ENCODE data around the gene SCCPDH. TPM values are rescaled to one million over a fixed set of nuclear protein-coding genes. Genes with fewer than 3 reads are reported as not detected.

The SCCPDH gene
- polyA plus RNA-seq, 1 of the 3 experiments (the other 2 are of a cell fraction): 32.2 TPM

GRCh38 chr1:246768403-246769020 is 44.3 kb downstream of the SCCPDH start:
- H4K20me1 ChIP-seq (ENCODE audit: insufficient read depth): no peaks in the 10 kb centered on the region
- 89% methylated on average over 11 of the region's 11 CpGs for WGBS (ENCODE audit: low lambda C conversion rate)
- H3K36me3 ChIP-seq (replicated peaks in 1 of 2; ENCODE audit: control insufficient read depth in 1 of 2, insufficient read depth in 2 of 2, low read length in 1 of 2): peaks cover 43 to 75% of the 10 kb centered on the region in 2 experiments
- H2AFZ ChIP-seq (ENCODE audit: low read depth): no peak overlapping the region
- no peaks in the 10 kb centered on the region for H3K27me3 ChIP-seq (ENCODE audit: insufficient read depth)
- H3K4me2 ChIP-seq: no peak overlapping the region
- CTCF ChIA-PET: interaction anchor here (0.8 to 1.0 kb wide), 2 partner anchors 14 to 15 kb away, joined by 3 to 4 read pairs; no protein-coding TSS in a partner anchor
- H3K79me2 ChIP-seq (ENCODE audit: insufficient read depth): no peaks in the 10 kb centered on the region
- no peak for DNase-seq
- no peaks in the 10 kb centered on the region for H3F3A ChIP-seq (replicated peaks; ENCODE audit: insufficient read depth)
- no peaks in the 10 kb centered on the region for H3K9me3 ChIP-seq
- POLR2A ChIA-PET: no interaction called here
- peaks cover 0 to 7% of the 10 kb centered on the region in 2 experiments; a peak in 1 of 4 replicates for H3K4me1 ChIP-seq (ENCODE audit: control insufficient read depth in 1 of 2, insufficient read depth in 2 of 2, low read depth in 1 of 2, low read length in 1 of 2)
- no peak overlapping the region for H3K27ac ChIP-seq (ENCODE audit: low read depth in 2 of 2, low read length in 1 of 2)
- H3K9me2 ChIP-seq: no peaks in the 10 kb centered on the region
- no peak overlapping the region for H3K9ac ChIP-seq
- H3K4me3 ChIP-seq (ENCODE audit: low read depth in 2 of 2, low read length in 1 of 2): no peak overlapping the region
- TF ChIP-seq ZBTB33 (IDR thresholded peaks at IDR 0.05; ENCODE audit: borderline replicate concordance, low read depth): no peak
- no peak for TF ChIP-seq JUND (IDR thresholded peaks at IDR 0.05)
- TF ChIP-seq RFX5 (IDR thresholded peaks at IDR 0.05; ENCODE audit: low read length): no peak
- TF ChIP-seq NFIC (IDR thresholded peaks at IDR 0.05; ENCODE audit: borderline replicate concordance): no peak
- TF ChIP-seq USF2 (IDR thresholded peaks at IDR 0.05; ENCODE audit: borderline replicate concordance, low read depth, low read length): no peak
- TF ChIP-seq GABPA (IDR thresholded peaks at IDR 0.05; ENCODE audit: low read depth): no peak
- no peak for TF ChIP-seq MAX (IDR thresholded peaks at IDR 0.05; ENCODE audit: low read depth)
- TF ChIP-seq RAD21 (IDR thresholded peaks at IDR 0.05; ENCODE audit: low read length): no peak

GRCh38 chr1:246769306-246769705 is 45.1 kb downstream of the SCCPDH start:
- POLR2A ChIA-PET: no interaction called here
- CTCF ChIA-PET: interaction anchor here (0.7 to 1.0 kb wide), 2 partner anchors 16 to 1617 kb away, joined by 3 read pairs; no protein-coding TSS in a partner anchor
- whole genome bisulfite sequencing (ENCODE audit: low lambda C conversion rate): 71% methylated on average over 7 of the region's 7 CpGs

More at GRCh38 chr1:246769306-246769705, 45.1 kb downstream of the SCCPDH start:
- no peaks in the 10 kb centered on the region for H3F3A ChIP-seq (replicated peaks; ENCODE audit: insufficient read depth)
- no peak for DNase-seq
- H3K4me2 ChIP-seq: no peak overlapping the region
- TF ChIP-seq TCF12 (IDR thresholded peaks at IDR 0.05): no peak
- no peak for TF ChIP-seq TEAD4 (IDR thresholded peaks at IDR 0.05; ENCODE audit: borderline replicate concordance, insufficient read depth)
- no peak for TF ChIP-seq ZBTB33 (IDR thresholded peaks at IDR 0.05; ENCODE audit: borderline replicate concordance, low read depth)
- TF ChIP-seq RCOR1 (IDR thresholded peaks at IDR 0.05; ENCODE audit: low read length): peak; percentile 71
- H3K79me2 ChIP-seq (ENCODE audit: insufficient read depth): no peaks in the 10 kb centered on the region
- H3K4me1 ChIP-seq (ENCODE audit: control insufficient read depth in 1 of 2, insufficient read depth in 2 of 2, low read depth in 1 of 2, low read length in 1 of 2): peaks cover 0 to 7% of the 10 kb centered on the region in 2 experiments; a peak in 1 of 4 replicates
- no peak overlapping the region for H3K9ac ChIP-seq
- H3K9me2 ChIP-seq: no peaks in the 10 kb centered on the region
- H3K9me3 ChIP-seq: no peaks in the 10 kb centered on the region
- H3K36me3 ChIP-seq (replicated peaks in 1 of 2; ENCODE audit: control insufficient read depth in 1 of 2, insufficient read depth in 2 of 2, low read length in 1 of 2): peaks cover 37 to 68% of the 10 kb centered on the region in 2 experiments
- no peaks in the 10 kb centered on the region for H4K20me1 ChIP-seq (ENCODE audit: insufficient read depth)
- no peak overlapping the region for H2AFZ ChIP-seq (ENCODE audit: low read depth)
- no peak overlapping the region for H3K4me3 ChIP-seq (ENCODE audit: low read depth in 2 of 2, low read length in 1 of 2)
- no peak overlapping the region for H3K27ac ChIP-seq (ENCODE audit: low read depth in 2 of 2, low read length in 1 of 2)
- H3K27me3 ChIP-seq (ENCODE audit: insufficient read depth): no peaks in the 10 kb centered on the region
